DMS153 treated with DMSO at 0.1 percent for 48 hours (cell line): ENCODE measurements around the gene ESRP2.

Experiments used
- DNase-seq: peaks from one replicate; lab custom pipeline; 2025; ENCODE audit not compliant: unreplicated experiment; lab: John Stamatoyannopoulos, UW

The ESRP2 gene

GRCh38 chr16:68235887-68236136, at the start of gene ESRP2:
TSS of gene ESRP2 (minus strand) at chr16:68236127. CDS start at chr16:68236045, 82 bp downstream.
- no peak for DNase-seq

GRCh38 chr16:68285683-68286082, 49.8 kb upstream of the ESRP2 start:
- DNase-seq: no peak

GRCh38 chr16:68284847-68285246, 48.9 kb upstream of the ESRP2 start:
- DNase-seq: no peak

- no peak for DNase-seq
These were observed 48.1 kb upstream of the ESRP2 start for GRCh38 chr16:68283801-68284598.

- DNase-seq: no peak
These were observed 47.4 kb upstream of the ESRP2 start for GRCh38 chr16:68283346-68283745.

- DNase-seq: no peak
These were observed 46.1 kb upstream of the ESRP2 start for GRCh38 chr16:68282064-68282452.

- no peak for DNase-seq
These were observed 45.6 kb upstream of the ESRP2 start for GRCh38 chr16:68281368-68282063.

- DNase-seq: no peak
These were observed 44.0 kb upstream of the ESRP2 start for GRCh38 chr16:68279726-68280558.

GRCh38 chr16:68276223-68276622, 40.3 kb upstream of the ESRP2 start:
- DNase-seq: no peak

GRCh38 chr16:68275611-68276191, 39.8 kb upstream of the ESRP2 start:
- peak; percentile 52 for DNase-seq

- no peak for DNase-seq
These were observed 38.5 kb upstream of the ESRP2 start for GRCh38 chr16:68274441-68274840.

- DNase-seq: no peak
These were observed 38.0 kb upstream of the ESRP2 start for GRCh38 chr16:68273896-68274295.

- DNase-seq: no peak
These were observed 37.5 kb upstream of the ESRP2 start for GRCh38 chr16:68273459-68273858.

GRCh38 chr16:68272507-68273209, 36.7 kb upstream of the ESRP2 start:
- peak; percentile 79 for DNase-seq

GRCh38 chr16:68270353-68270752, 34.4 kb upstream of the ESRP2 start:
- no peak for DNase-seq

- no peak for DNase-seq
These were observed 33.9 kb upstream of the ESRP2 start for GRCh38 chr16:68269793-68270192.

GRCh38 chr16:68267612-68268405, 31.9 kb upstream of the ESRP2 start:
- peak; percentile 19 for DNase-seq

- no peak for DNase-seq
These were observed 29.4 kb upstream of the ESRP2 start for GRCh38 chr16:68265078-68265920.
